Effector memory CD4-positive, alpha-beta T cell (primary cell): ENCODE results near the gene RAD51.
"Not testable (repeated sequence)": the region's sequence is repeated elsewhere in the genome, so short reads cannot be mapped to it uniquely, and the experiment has no call there.

ENCODE experiments used
- DNase-seq, 3 donors: peaks; one replicate each; pipeline ENCODE4 v3.0.0-alpha.2; 2020
- H3K27ac ChIP-seq: 2 replicates; pipeline ENCODE4 v1.7.0; 2013; ENCODE audit warnings: mild to moderate bottlenecking, low read length, moderate library complexity; ENCODE audit not compliant: insufficient read depth, poor library complexity, severe bottlenecking
- H3K27me3 ChIP-seq: replicated peaks from 2 replicates; pipeline ENCODE4 v1.7.0; 2013; ENCODE audit warnings: mild to moderate bottlenecking, low read length; ENCODE audit not compliant: insufficient read depth, control insufficient read depth, poor library complexity, severe bottlenecking
- H3K36me3 ChIP-seq: 2 replicates; pipeline ENCODE4 v1.7.0; 2013; ENCODE audit warnings: mild to moderate bottlenecking, low read length, moderate library complexity; ENCODE audit not compliant: control insufficient read depth, insufficient read depth
- H3K4me1 ChIP-seq: 2 replicates; pipeline ENCODE4 v1.7.0; 2013; ENCODE audit warnings: low read length, mild to moderate bottlenecking; ENCODE audit not compliant: control insufficient read depth, insufficient read depth, poor library complexity, severe bottlenecking
- H3K4me3 ChIP-seq: 2 replicates; pipeline ENCODE4 v1.7.0; 2013; ENCODE audit warnings: low read length, low read depth, mild to moderate bottlenecking; ENCODE audit not compliant: insufficient read depth, poor library complexity, severe bottlenecking
- H3K9me3 ChIP-seq: 2 replicates; pipeline ENCODE4 v1.7.0; 2013; ENCODE audit warnings: mild to moderate bottlenecking, low read length, moderate library complexity; ENCODE audit not compliant: control insufficient read depth
- total RNA-seq, 3 donors: gene quantifications; one replicate each; lab custom pipeline; 2026; lab: John Stamatoyannopoulos, UW

Gene RAD51
- 1.1 to 1.4 (median 1.2) reads per million in 3 donors for total RNA-seq

GRCh38 chr15:40694688-40695468, at the start of gene RAD51:
TSS of gene RAD51 (plus strand) at chr15:40695174. CDS start at chr15:40698759, 3,585 bp downstream.
- H3K27ac ChIP-seq, result peak within 1 kb of the TSS; percentile 94
- no peaks in the 10 kb centered on the region for H3K27me3 ChIP-seq
- peak within 1 kb of the TSS; percentile 89 for H3K4me3 ChIP-seq
- H3K4me1 ChIP-seq, result peaks cover 7% of the 10 kb centered on the region
- no peaks in the 10 kb centered on the region for H3K36me3 ChIP-seq
- H3K9me3 ChIP-seq, result no peaks in the 10 kb centered on the region
- peak; percentile 76 to 87 (median 85) for DNase-seq

- H3K36me3 ChIP-seq, result no peaks in the 10 kb centered on the region
- H3K4me3 ChIP-seq, result no peak overlapping the region
- H3K27ac ChIP-seq, result no peak overlapping the region
- DNase-seq, result no peak
- H3K9me3 ChIP-seq, result no peaks in the 10 kb centered on the region
- no peaks in the 10 kb centered on the region for H3K4me1 ChIP-seq
- H3K27me3 ChIP-seq, result no peaks in the 10 kb centered on the region
Measured at GRCh38 chr15:40647523-40647922, 47.5 kb upstream of the RAD51 start.

- no peak overlapping the region for H3K27ac ChIP-seq
- DNase-seq, result no peak
- H3K4me3 ChIP-seq, result no peak overlapping the region
- H3K9me3 ChIP-seq, result no peaks in the 10 kb centered on the region
- H3K4me1 ChIP-seq, result no peaks in the 10 kb centered on the region
- H3K36me3 ChIP-seq, result no peaks in the 10 kb centered on the region
- H3K27me3 ChIP-seq, result no peaks in the 10 kb centered on the region
Measured at GRCh38 chr15:40650479-40650878, 44.5 kb upstream of the RAD51 start.

GRCh38 chr15:40660686-40661085, 34.3 kb upstream of the RAD51 start:
- Histone ChIP-seq H3K9me3 (no peaks in the 10 kb centered on the region), H3K36me3 (no peaks in the 10 kb centered on the region), H3K27me3 (no peaks in the 10 kb centered on the region), H3K27ac (no peak overlapping the region), H3K4me3 (no peak overlapping the region), H3K4me1 (no peaks in the 10 kb centered on the region)
- DNase-seq, result no peak

GRCh38 chr15:40664909-40665308, 30.1 kb upstream of the RAD51 start:
- H3K4me3 ChIP-seq, result no peak overlapping the region
- no peak for DNase-seq
- H3K27me3 ChIP-seq, result no peaks in the 10 kb centered on the region
- H3K36me3 ChIP-seq, result no peaks in the 10 kb centered on the region
- H3K27ac ChIP-seq, result no peak overlapping the region
- no peaks in the 10 kb centered on the region for H3K4me1 ChIP-seq
- H3K9me3 ChIP-seq, result no peaks in the 10 kb centered on the region

DNA sequence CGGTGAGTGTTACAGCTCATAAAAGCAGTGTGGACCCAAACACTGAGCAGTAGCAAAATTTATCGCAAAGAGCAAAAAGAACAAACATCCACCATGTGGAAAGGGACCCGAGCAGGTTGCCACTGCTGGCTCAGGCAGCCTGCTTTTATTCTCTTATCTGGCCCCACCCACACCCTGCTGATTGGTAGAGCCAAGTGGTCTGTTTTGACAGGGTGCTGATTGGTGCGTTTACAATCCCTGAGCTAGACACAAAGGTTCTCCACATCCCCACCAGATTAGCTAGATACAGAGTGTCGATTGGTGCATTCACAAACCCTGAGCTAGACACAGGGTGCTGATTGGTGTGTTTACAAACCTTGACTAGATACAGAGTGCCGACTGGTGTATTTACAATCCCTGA, 18.7 kb upstream of the RAD51 start:
- DNase-seq, H3K9me3 ChIP-seq, H3K4me3 ChIP-seq: not testable (repeated sequence)

DNA sequence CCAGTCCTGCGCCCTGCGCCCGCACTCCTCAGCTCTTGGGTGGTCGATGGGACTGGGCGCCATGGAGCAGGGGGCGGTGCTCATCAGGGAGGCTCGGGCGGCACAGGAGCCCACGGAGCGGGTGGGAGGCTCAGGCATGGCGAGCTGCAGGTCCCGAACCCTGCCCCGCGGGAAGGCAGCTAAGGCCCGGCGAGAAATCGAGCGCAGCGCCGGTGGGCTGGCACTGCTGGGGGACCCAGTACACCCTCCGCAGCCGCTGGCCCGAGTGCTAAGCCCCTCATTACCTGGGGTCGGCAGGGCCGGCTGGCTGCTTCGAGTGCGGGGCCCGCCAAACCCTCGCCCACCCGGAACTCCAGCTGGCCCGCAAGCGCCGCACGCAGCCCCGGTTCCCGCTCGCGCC, 18.1 kb upstream of the RAD51 start:
- H3K36me3 ChIP-seq, H3K9me3 ChIP-seq, H3K27me3 ChIP-seq, H3K4me3 ChIP-seq, DNase-seq, H3K4me1 ChIP-seq, H3K27ac ChIP-seq: not testable (repeated sequence)

More for the DNA sequence above, 18.7 kb upstream of the RAD51 start:
- H3K27ac ChIP-seq, H3K27me3 ChIP-seq, H3K36me3 ChIP-seq, H3K4me1 ChIP-seq: not testable (repeated sequence)

DNA sequence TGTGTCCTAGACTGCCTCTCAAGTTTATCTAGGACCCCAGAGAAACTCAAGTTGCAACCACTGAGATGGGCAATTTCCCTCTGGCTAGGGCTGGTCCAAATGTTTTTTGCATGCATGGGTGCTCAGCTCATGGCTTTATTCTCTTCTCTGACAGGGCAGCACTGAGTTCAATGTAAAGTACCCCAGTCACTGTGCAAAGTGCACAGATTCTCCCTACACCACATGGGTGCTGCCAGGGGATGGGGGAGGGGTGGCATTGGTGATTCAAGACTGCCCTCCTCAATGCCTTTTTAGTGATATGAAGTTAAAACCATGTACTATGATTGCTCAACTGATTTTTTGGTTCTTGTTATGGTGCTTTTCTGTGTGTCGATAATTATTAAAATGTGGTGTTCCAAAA, 14.8 kb upstream of the RAD51 start:
- Histone ChIP-seq H3K27ac (no peak overlapping the region), H3K4me1 (no peaks in the 10 kb centered on the region), H3K27me3 (no peaks in the 10 kb centered on the region), H3K9me3 (no peaks in the 10 kb centered on the region), H3K4me3 (no peak overlapping the region), H3K36me3 (no peaks in the 10 kb centered on the region)
- DNase-seq, result no peak

DNA sequence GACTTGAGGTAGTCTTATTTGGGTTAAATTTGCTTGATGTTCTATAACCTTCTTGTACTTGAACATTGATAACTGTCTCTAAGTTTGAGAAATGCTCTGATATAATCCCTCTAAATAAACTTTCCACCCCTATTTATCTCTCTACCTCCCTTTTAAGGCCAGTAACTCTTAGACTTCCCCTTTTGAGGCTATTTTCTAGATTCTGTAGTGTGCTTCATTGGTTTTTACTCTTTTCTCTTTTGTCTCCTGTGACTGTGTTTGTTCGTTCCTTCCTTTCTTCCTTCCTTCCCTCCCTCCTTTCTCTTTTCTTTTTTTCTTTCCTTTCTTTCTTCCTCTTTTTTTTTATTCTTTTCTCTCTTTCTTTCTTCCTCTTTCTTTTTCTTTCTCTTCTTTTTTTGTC, 14.0 kb upstream of the RAD51 start:
- not testable (repeated sequence) for H3K27me3 ChIP-seq, H3K9me3 ChIP-seq, DNase-seq, H3K36me3 ChIP-seq, H3K4me1 ChIP-seq, H3K27ac ChIP-seq, H3K4me3 ChIP-seq

- Histone ChIP-seq H3K27me3 (no peaks in the 10 kb centered on the region), H3K4me3 (no peak overlapping the region), H3K27ac (no peak overlapping the region), H3K36me3 (no peaks in the 10 kb centered on the region), H3K4me1 (no peaks in the 10 kb centered on the region), H3K9me3 (no peaks in the 10 kb centered on the region)
- DNase-seq, result no peak
Measured at GRCh38 chr15:40684381-40684780, 10.6 kb upstream of the RAD51 start.
